Midbrain (tissue), 1 donor: Measurements from ENCODE around the gene PARD6B.
A peak's percentile ranks its signal among the peaks of the same experiment; 100 is the strongest.
"Not testable (repeated sequence)": the region's sequence is repeated elsewhere in the genome, so short reads cannot be mapped to it uniquely, and the experiment has no call there.

Source experiments
- DNase-seq: peaks from one replicate; lab custom pipeline; 2025; lab: John Stamatoyannopoulos, UW

PARD6B gene

GRCh38 chr20:50703651-50704438, 27.5 kb upstream of the PARD6B start:
- DNase-seq: not testable (repeated sequence)

- no peak for DNase-seq
These were observed 26.9 kb upstream of the PARD6B start for GRCh38 chr20:50704514-50704913.

GRCh38 chr20:50704971-50705370, 26.4 kb upstream of the PARD6B start:
- DNase-seq: no peak

- no peak for DNase-seq
These were observed 22.3 kb upstream of the PARD6B start for GRCh38 chr20:50708845-50709635.

GRCh38 chr20:50709636-50709973, 21.8 kb upstream of the PARD6B start:
- no peak for DNase-seq

GRCh38 chr20:50710492-50711063, 20.8 kb upstream of the PARD6B start:
- DNase-seq: no peak

- no peak for DNase-seq
These were observed 20.1 kb upstream of the PARD6B start for GRCh38 chr20:50711113-50711825.

GRCh38 chr20:50712771-50713656, 18.4 kb upstream of the PARD6B start:
- DNase-seq: no peak

- DNase-seq: peak; percentile 3
These were observed 17.7 kb upstream of the PARD6B start for GRCh38 chr20:50713657-50714101.

GRCh38 chr20:50714426-50714825, 17.0 kb upstream of the PARD6B start:
- not testable (repeated sequence) for DNase-seq

GRCh38 chr20:50715694-50716093, 15.7 kb upstream of the PARD6B start:
- DNase-seq: no peak

GRCh38 chr20:50716518-50716917, 14.9 kb upstream of the PARD6B start:
- no peak for DNase-seq

GRCh38 chr20:50717312-50717711, 14.1 kb upstream of the PARD6B start:
- no peak for DNase-seq

GRCh38 chr20:50717974-50718761, 13.2 kb upstream of the PARD6B start:
- DNase-seq: no peak

GRCh38 chr20:50719328-50719727, 12.1 kb upstream of the PARD6B start:
- DNase-seq: no peak

GRCh38 chr20:50720026-50720425, 11.4 kb upstream of the PARD6B start:
- no peak for DNase-seq

- DNase-seq: no peak
These were observed 10.8 kb upstream of the PARD6B start for GRCh38 chr20:50720582-50720981.

- peak; percentile 32 for DNase-seq
These were observed 9.5 kb upstream of the PARD6B start for GRCh38 chr20:50721881-50722281.

- DNase-seq: no peak
These were observed 8.8 kb upstream of the PARD6B start for GRCh38 chr20:50722424-50723155.

GRCh38 chr20:50723672-50724071, 7.7 kb upstream of the PARD6B start:
- no peak for DNase-seq
